ENCODE data around the gene CD47. TPM values are rescaled to one million over a fixed set of nuclear protein-coding genes. Genes with fewer than 3 reads are reported as not detected.

The CD47 gene
- total RNA-seq, 1 experiment from 2014 or later = 63.6 TPM

DNA sequence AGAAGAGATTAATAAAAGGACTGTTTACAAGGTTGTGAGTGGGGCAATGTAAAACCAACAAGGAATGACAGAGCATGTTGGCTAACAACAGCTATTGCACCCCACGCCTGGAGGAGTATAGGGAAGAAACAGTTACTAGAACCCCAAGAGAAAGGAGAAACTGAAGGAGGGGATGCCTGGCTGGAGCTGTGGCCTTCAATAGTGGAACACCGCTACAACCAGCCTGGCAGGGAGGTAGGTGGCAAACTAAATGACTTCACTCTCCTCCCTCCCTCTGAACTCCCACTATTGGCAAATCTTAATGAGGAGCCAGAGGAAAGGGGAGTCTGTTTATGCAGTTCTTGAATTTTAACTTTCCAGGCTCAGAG lies 7.2 kb upstream of the CD47 start:
- Histone ChIP-seq H4K20me1 (ENCODE audit: low read length) (no peaks in the 10 kb centered on the region), H3K9me3 (ENCODE audit: low read length) (no peaks in the 10 kb centered on the region), H3K9ac (ENCODE audit: low read length) (no peak overlapping the region), H2AFZ (ENCODE audit: low read length) (no peak overlapping the region), H3K36me3 (ENCODE audit: low read depth, low read length) (no peaks in the 10 kb centered on the region), H3K4me2 (ENCODE audit: low read length) (no peak overlapping the region), H3K27me3 (ENCODE audit: low read length) (no peaks in the 10 kb centered on the region), H3K27ac (ENCODE audit: low read length) (no peak overlapping the region), H3K4me3 (ENCODE audit: low read length) (no peak overlapping the region), H3K4me1 (ENCODE audit: insufficient read depth, low read length) (peaks cover 11% of the 10 kb centered on the region), H3K79me2 (ENCODE audit: low read length) (no peaks in the 10 kb centered on the region), H3K9me2 (replicated peaks; ENCODE audit: low read length) (no peaks in the 10 kb centered on the region), H3F3A (ENCODE audit: low read length, unreplicated experiment) (no peaks in the 10 kb centered on the region)
- no peak for DNase-seq
- no peak for ATAC-seq
- BruUV-seq (replicated peaks) = no TSS peak
- CTCF ChIA-PET = no interaction called here
- POLR2A ChIA-PET (ENCODE audit: unreplicated experiment) = no interaction called here
- TF ChIP-seq EZH2 (IDR thresholded peaks at IDR 0.05; ENCODE audit: low read length, unreplicated experiment) (no peak), EZH2phosphoT487 (IDR thresholded peaks at IDR 0.05; ENCODE audit: borderline replicate concordance, low read length) (no peak)
- TF ChIP-seq, protein P1, sequence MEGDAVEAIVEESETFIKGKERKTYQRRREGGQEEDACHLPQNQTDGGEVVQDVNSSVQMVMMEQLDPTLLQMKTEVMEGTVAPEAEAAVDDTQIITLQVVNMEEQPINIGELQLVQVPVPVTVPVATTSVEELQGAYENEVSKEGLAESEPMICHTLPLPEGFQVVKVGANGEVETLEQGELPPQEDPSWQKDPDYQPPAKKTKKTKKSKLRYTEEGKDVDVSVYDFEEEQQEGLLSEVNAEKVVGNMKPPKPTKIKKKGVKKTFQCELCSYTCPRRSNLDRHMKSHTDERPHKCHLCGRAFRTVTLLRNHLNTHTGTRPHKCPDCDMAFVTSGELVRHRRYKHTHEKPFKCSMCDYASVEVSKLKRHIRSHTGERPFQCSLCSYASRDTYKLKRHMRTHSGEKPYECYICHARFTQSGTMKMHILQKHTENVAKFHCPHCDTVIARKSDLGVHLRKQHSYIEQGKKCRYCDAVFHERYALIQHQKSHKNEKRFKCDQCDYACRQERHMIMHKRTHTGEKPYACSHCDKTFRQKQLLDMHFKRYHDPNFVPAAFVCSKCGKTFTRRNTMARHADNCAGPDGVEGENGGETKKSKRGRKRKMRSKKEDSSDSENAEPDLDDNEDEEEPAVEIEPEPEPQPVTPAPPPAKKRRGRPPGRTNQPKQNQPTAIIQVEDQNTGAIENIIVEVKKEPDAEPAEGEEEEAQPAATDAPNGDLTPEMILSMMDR (conservative IDR thresholded peaks at IDR 0.05; ENCODE audit: low read depth, low read length) = no peak
- intact Hi-C loops (cut with micrococcal nuclease) = no loop called here

DNA sequence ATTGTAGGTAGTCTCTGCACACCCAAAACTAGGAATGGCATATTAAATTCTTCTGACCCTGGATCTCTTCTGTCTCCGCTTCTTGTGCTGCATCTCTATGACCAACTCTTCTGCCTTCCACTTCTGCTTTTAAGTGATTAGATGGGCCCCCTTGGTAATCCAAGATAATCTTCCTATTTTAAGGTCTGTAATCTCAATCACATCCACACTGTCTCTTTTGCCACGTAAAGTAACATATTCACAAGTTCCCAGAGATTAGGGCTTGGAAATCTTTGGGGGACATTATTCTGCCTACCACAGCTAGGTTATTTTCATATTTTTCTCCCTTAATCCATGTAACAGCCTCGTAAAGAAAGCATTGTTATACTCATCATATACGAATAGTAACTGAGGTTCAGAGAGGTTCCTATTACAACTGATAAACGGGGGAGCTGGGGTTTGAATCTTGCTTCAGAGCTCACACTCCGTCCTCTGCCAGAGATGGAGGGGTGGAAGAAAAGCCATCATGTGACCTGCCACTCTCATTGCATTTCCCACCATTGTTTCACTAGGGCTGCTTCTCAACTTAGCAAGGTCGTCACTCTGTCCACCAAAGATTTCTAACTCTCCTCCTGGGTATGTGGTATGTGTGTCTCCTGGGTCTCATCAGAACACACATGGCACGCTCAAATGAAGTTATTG lies 6.6 kb upstream of the CD47 start:
- Histone ChIP-seq H3K4me3 (ENCODE audit: low read length) (no peak overlapping the region), H3K9me2 (replicated peaks; ENCODE audit: low read length) (no peaks in the 10 kb centered on the region), H3K4me1 (ENCODE audit: insufficient read depth, low read length) (peaks cover 11% of the 10 kb centered on the region), H3F3A (ENCODE audit: low read length, unreplicated experiment) (no peaks in the 10 kb centered on the region), H2AFZ (ENCODE audit: low read length) (no peak overlapping the region), H3K27ac (ENCODE audit: low read length) (no peak overlapping the region), H3K27me3 (ENCODE audit: low read length) (no peaks in the 10 kb centered on the region), H4K20me1 (ENCODE audit: low read length) (no peaks in the 10 kb centered on the region), H3K9ac (ENCODE audit: low read length) (no peak overlapping the region), H3K4me2 (ENCODE audit: low read length) (no peak overlapping the region), H3K9me3 (ENCODE audit: low read length) (no peaks in the 10 kb centered on the region), H3K79me2 (ENCODE audit: low read length) (no peaks in the 10 kb centered on the region), H3K36me3 (ENCODE audit: low read depth, low read length) (no peaks in the 10 kb centered on the region)
- DNase-seq = no peak
- intact Hi-C loops (cut with micrococcal nuclease) = no loop called here
- BruUV-seq (replicated peaks) = no TSS peak
- ChIA-PET CTCF (no interaction called here), POLR2A (ENCODE audit: unreplicated experiment) (no interaction called here)
- TF ChIP-seq, protein P1 (conservative IDR thresholded peaks at IDR 0.05; ENCODE audit: low read depth, low read length) = no peak
- TF ChIP-seq EZH2phosphoT487 (IDR thresholded peaks at IDR 0.05; ENCODE audit: borderline replicate concordance, low read length) = no peak
- TF ChIP-seq EZH2 (IDR thresholded peaks at IDR 0.05; ENCODE audit: low read length, unreplicated experiment) = no peak
- ATAC-seq = no peak

DNA sequence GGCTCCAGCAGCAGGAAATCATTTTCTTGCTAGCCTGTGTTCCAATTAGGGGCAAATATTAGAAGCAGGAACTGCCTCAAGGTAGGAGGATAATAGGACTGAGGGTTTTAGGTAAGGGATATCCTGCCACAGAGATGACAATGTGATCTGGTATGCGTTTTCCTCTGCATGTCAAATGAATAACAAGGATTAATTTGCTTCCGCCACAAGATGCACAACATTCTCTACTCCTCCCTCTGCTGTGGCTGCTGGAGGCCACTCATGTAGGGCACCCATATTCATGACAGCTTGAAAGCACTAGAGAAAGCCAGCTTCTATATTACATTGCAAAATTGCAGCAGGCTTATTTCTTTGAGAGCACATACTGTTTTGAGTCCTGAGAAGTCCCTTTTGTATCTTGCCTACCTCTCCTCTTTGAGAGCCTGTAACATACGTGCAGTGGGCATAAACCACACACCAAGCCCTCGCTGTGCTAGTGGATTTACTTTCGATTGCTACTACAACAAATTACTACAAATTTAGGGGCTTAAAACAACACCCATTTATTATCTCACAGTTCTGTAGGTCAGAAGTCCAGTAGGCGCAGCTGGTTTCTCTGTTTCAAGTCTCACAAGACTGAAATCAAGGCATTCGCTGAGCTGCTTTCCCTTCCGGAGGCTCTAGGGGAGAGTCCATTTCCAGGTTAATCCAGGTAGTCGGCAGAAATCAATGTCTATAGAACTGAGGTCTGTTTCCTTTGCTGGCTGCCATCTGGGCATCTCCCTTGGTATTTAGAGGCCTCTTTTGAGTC lies 5.9 kb upstream of the CD47 start:
- ATAC-seq = peak; percentile 27; the same call in 1 of the 2 replicates
- POLR2A ChIA-PET (ENCODE audit: unreplicated experiment) = interaction anchor here (0.5 to 0.7 kb wide), 2 partner anchors 16 to 29 kb away, joined by 3 to 5 read pairs; no protein-coding TSS in a partner anchor
- intact Hi-C loops (cut with micrococcal nuclease) = no loop called here

More for the DNA sequence above, 5.9 kb upstream of the CD47 start:
- Histone ChIP-seq H3K9me2 (replicated peaks; ENCODE audit: low read length) (no peaks in the 10 kb centered on the region), H3K4me1 (ENCODE audit: insufficient read depth, low read length) (peaks cover 12% of the 10 kb centered on the region), H2AFZ (ENCODE audit: low read length) (no peak overlapping the region), H3K36me3 (ENCODE audit: low read depth, low read length) (no peaks in the 10 kb centered on the region), H3K27me3 (ENCODE audit: low read length) (no peaks in the 10 kb centered on the region), H3K9ac (ENCODE audit: low read length) (no peak overlapping the region), H3K4me2 (ENCODE audit: low read length) (peak overlapping the region; percentile 9; the same call in 1 of the 2 replicates), H3F3A (ENCODE audit: low read length, unreplicated experiment) (no peaks in the 10 kb centered on the region), H3K4me3 (ENCODE audit: low read length) (no peak overlapping the region), H4K20me1 (ENCODE audit: low read length) (no peaks in the 10 kb centered on the region), H3K9me3 (ENCODE audit: low read length) (no peaks in the 10 kb centered on the region), H3K79me2 (ENCODE audit: low read length) (no peaks in the 10 kb centered on the region), H3K27ac (ENCODE audit: low read length) (no peak overlapping the region)
- no peak for TF ChIP-seq EZH2phosphoT487 (IDR thresholded peaks at IDR 0.05; ENCODE audit: borderline replicate concordance, low read length)
- TF ChIP-seq EZH2 (IDR thresholded peaks at IDR 0.05; ENCODE audit: low read length, unreplicated experiment) = no peak
- TF ChIP-seq, protein P1 (conservative IDR thresholded peaks at IDR 0.05; ENCODE audit: low read depth, low read length) = no peak
- DNase-seq = peak; percentile 69
- CTCF ChIA-PET = no interaction called here
- BruUV-seq (replicated peaks) = no TSS peak

All from PC-3 (cell line).